Caco-2 (cell line): Measurements from ENCODE around the gene FNBP1. TPM values are rescaled to one million over a fixed set of nuclear protein-coding genes. Genes with fewer than 3 reads are reported as not detected.

Source experiments
- BruUV-seq: library from RNA; stranded (reverse); fragments of 400-500 nt; replicated peaks from 2 replicates; lab custom pipeline; 2021; lab: Mats Ljungman, UMichigan
- CTCF ChIA-PET: fragments of 300-600 bp; sonication (Branson Sonifier 250); formaldehyde crosslinking; loops from one replicate; lab custom pipeline; 2022; ENCODE audit warnings: antibody characterized with exemption; lab: Charles Lee
- POLR2A ChIA-PET: fragments of 300-600 bp; sonication (Branson Sonifier 250); formaldehyde crosslinking; loops from one replicate; lab custom pipeline; 2022; ENCODE audit warnings: antibody characterized with exemption; lab: Charles Lee
- DNase-seq, 2 experiments: peaks; one replicate each; pipeline versions ENCODE4 v3.0.0 to v3.0.0-alpha.2; 2020 to 2022
- H3K27me3 ChIP-seq: replicated peaks from 2 replicates; pipeline ENCODE4 v1.6.0; 2011; ENCODE audit warnings: low read length; ENCODE audit not compliant: control insufficient read depth, insufficient read depth
- H3K36me3 ChIP-seq: 2 replicates; pipeline ENCODE4 v1.5.1; 2011; ENCODE audit warnings: low read length; ENCODE audit not compliant: control insufficient read depth, insufficient read depth
- H3K4me1 ChIP-seq: fragments of 250-450 bp; sonication (Bioruptor Pico); 2 replicates; pipeline ENCODE4 v1.5.1; 2020; ENCODE audit warnings: mild to moderate bottlenecking
- H3K4me3 ChIP-seq: 2 replicates; pipeline ENCODE4 v1.5.1; 2011; ENCODE audit warnings: low read depth, mild to moderate bottlenecking, control low read depth, low read length
- H3K9me3 ChIP-seq: fragments of 250-450 bp; sonication (Bioruptor Pico); 2 replicates; pipeline ENCODE4 v1.5.1; 2020; ENCODE audit warnings: mild to moderate bottlenecking, moderate library complexity
- H3K27ac Mint-ChIP-seq: one replicate; pipeline ENCODE4 v1.8.0; 2022; ENCODE audit warnings: mixed read lengths; ENCODE audit not compliant: unreplicated experiment
- H3K27me3 Mint-ChIP-seq: one replicate; pipeline ENCODE4 v1.8.0; 2022; ENCODE audit warnings: mixed read lengths; ENCODE audit not compliant: insufficient read depth, unreplicated experiment
- H3K36me3 Mint-ChIP-seq: one replicate; pipeline ENCODE4 v1.8.0; 2022; ENCODE audit warnings: mild to moderate bottlenecking, mixed read lengths; ENCODE audit not compliant: insufficient read depth, unreplicated experiment
- H3K4me1 Mint-ChIP-seq: one replicate; pipeline ENCODE4 v1.8.0; 2022; ENCODE audit warnings: low read depth, mixed read lengths; ENCODE audit not compliant: unreplicated experiment
- H3K4me3 Mint-ChIP-seq: one replicate; pipeline ENCODE4 v1.8.0; 2022; ENCODE audit warnings: mild to moderate bottlenecking, moderate library complexity, mixed read lengths; ENCODE audit not compliant: unreplicated experiment
- H3K9me3 Mint-ChIP-seq: one replicate; pipeline ENCODE4 v1.8.0; 2022; ENCODE audit warnings: mixed read lengths; ENCODE audit not compliant: unreplicated experiment
- CTCF ChIP-seq, 2 experiments: fragments of 200-600 bp in 1 of 2; IDR thresholded peaks; 1 replicate in 1 of 2; 2 replicates in 1 of 2; pipeline versions ENCODE4 v1.5.1 to v1.8.0; 2011 to 2022; ENCODE audit warnings: antibody characterized with exemption in 1 of 2, control low read depth in 1 of 2, inconsistent platforms in 1 of 2, low read depth in 1 of 2, low read length in 1 of 2, mild to moderate bottlenecking in 1 of 2, moderate library complexity in 1 of 2; ENCODE audit not compliant: insufficient read depth in 1 of 2, severe bottlenecking in 1 of 2, unreplicated experiment in 1 of 2
- intact Hi-C: fragments of 100-400 bp; cut with micrococcal nuclease; formaldehyde crosslinking; loops from one replicate; pipeline ENCODE4 v1.10.0; 2022; ENCODE audit not compliant: unreplicated experiment
- microRNA-seq: library from miRNA; unstranded; fragments of <30 nt; microRNA quantifications from one replicate; pipeline ENCODE4 v1.2.0, GENCODE V29; 2022
- total RNA-seq: library from RNA; stranded (reverse); gene quantifications from 2 replicates; pipeline ENCODE4 v1.2.3, GENCODE V29; 2022

FNBP1 gene
- total RNA-seq, 1 experiment from 2014 or later: 33.2 TPM

GRCh38 chr9:129840034-129840433 lies 203.0 kb downstream of the FNBP1 start:
- no peaks in the 10 kb centered on the region for H3K27me3 Mint-ChIP-seq
- ChIA-PET CTCF (no interaction called here), POLR2A (no interaction called here)
- H3K36me3 Mint-ChIP-seq: peaks cover 8% of the 10 kb centered on the region
- Histone ChIP-seq H3K36me3 (no peaks in the 10 kb centered on the region), H3K4me3 (no peak overlapping the region), H3K4me1 (no peaks in the 10 kb centered on the region), H3K9me3 (no peaks in the 10 kb centered on the region), H3K27me3 (no peaks in the 10 kb centered on the region)
- no peak overlapping the region for H3K4me3 Mint-ChIP-seq
- BruUV-seq: no TSS peak
- H3K27ac Mint-ChIP-seq: no peak overlapping the region
- intact Hi-C loops: no loop called here
- no peak for DNase-seq
- no peaks in the 10 kb centered on the region for H3K4me1 Mint-ChIP-seq
- TF ChIP-seq CTCF (IDR thresholded peaks at IDR 0.05; ENCODE audit: insufficient read depth in 1 of 2, low read depth in 1 of 2, low read length in 1 of 2, severe bottlenecking in 1 of 2, unreplicated experiment in 1 of 2): no peak
- no peaks in the 10 kb centered on the region for H3K9me3 Mint-ChIP-seq

- Mint-ChIP-seq H3K4me3 (no peak overlapping the region), H3K27ac (no peak overlapping the region), H3K36me3 (peaks cover 13% of the 10 kb centered on the region), H3K27me3 (no peaks in the 10 kb centered on the region), H3K4me1 (no peaks in the 10 kb centered on the region), H3K9me3 (no peaks in the 10 kb centered on the region)
- Histone ChIP-seq H3K4me1 (no peaks in the 10 kb centered on the region), H3K9me3 (no peaks in the 10 kb centered on the region), H3K36me3 (no peaks in the 10 kb centered on the region), H3K27me3 (no peaks in the 10 kb centered on the region), H3K4me3 (no peak overlapping the region)
- ChIA-PET CTCF (no interaction called here), POLR2A (no interaction called here)
- no peak for TF ChIP-seq CTCF (IDR thresholded peaks at IDR 0.05; ENCODE audit: insufficient read depth in 1 of 2, low read depth in 1 of 2, low read length in 1 of 2, severe bottlenecking in 1 of 2, unreplicated experiment in 1 of 2)
- intact Hi-C loops: no loop called here
- DNase-seq: no peak
- BruUV-seq: no TSS peak
Measured at GRCh38 chr9:129839324-129840023, 203.5 kb downstream of the FNBP1 start.

- Mint-ChIP-seq H3K9me3 (no peaks in the 10 kb centered on the region), H3K36me3 (peaks cover 13% of the 10 kb centered on the region), H3K4me3 (no peak overlapping the region), H3K27me3 (no peaks in the 10 kb centered on the region), H3K27ac (no peak overlapping the region), H3K4me1 (peaks cover 5% of the 10 kb centered on the region)
- DNase-seq: no peak
- H3K36me3 ChIP-seq: no peaks in the 10 kb centered on the region
- H3K4me1 ChIP-seq: peaks cover 3% of the 10 kb centered on the region; the same call in 1 of the 2 replicates
- BruUV-seq: no TSS peak
- TF ChIP-seq CTCF (IDR thresholded peaks at IDR 0.05; ENCODE audit: insufficient read depth in 1 of 2, low read depth in 1 of 2, low read length in 1 of 2, severe bottlenecking in 1 of 2, unreplicated experiment in 1 of 2): no peak
- no peaks in the 10 kb centered on the region for H3K27me3 ChIP-seq
- intact Hi-C loops: no loop called here
- no peak overlapping the region for H3K4me3 ChIP-seq
- ChIA-PET POLR2A (no interaction called here), CTCF (no interaction called here)
- H3K9me3 ChIP-seq: no peaks in the 10 kb centered on the region
Measured at GRCh38 chr9:129838707-129839259, 204.2 kb downstream of the FNBP1 start.

Small RNA genes within 50 kb of the gene (microRNA-seq; reads per million reads assigned to microRNA genes)
- gene MIR6855: not detected

Other genes starting within 250 kb of the FNBP1 start
- gene TOR1B, start 240.0 kb downstream of the FNBP1 start, total RNA-seq: 22.8 and 28.0 TPM in 2 replicates
- 31.8 and 32.2 TPM in 2 replicates for gene TOR1A, start 219.1 kb downstream of the FNBP1 start, total RNA-seq
- gene C9orf78, start 207.9 kb downstream of the FNBP1 start, total RNA-seq: 38.3 and 44.1 TPM in 2 replicates
- 13.9 and 16.5 TPM in 2 replicates for gene USP20, start 207.7 kb downstream of the FNBP1 start, total RNA-seq
- 49.8 and 53.1 TPM in 2 replicates for gene GPR107, start 10.7 kb upstream of the FNBP1 start, total RNA-seq
- 18.2 and 19.1 TPM in 2 replicates for gene NCS1, start 129.2 kb upstream of the FNBP1 start, total RNA-seq
- gene HMCN2, start 222.6 kb upstream of the FNBP1 start, total RNA-seq: 0.41 and 0.53 TPM in 2 replicates